ENCODE data around the gene GPR25.

Gene GPR25

GRCh38 chr1:200872446-200873115, at the start of gene GPR25:
TSS of gene GPR25 (plus strand) at chr1:200872981. CDS start at chr1:200873038, 57 bp downstream.
- DNase-seq (ENCODE audit: low read depth in 2 of 2) = no peak

- no peak for DNase-seq (ENCODE audit: low read depth in 2 of 2)
Measured at GRCh38 chr1:200831091-200831490, 41.7 kb upstream of the GPR25 start.

- DNase-seq (ENCODE audit: low read depth in 2 of 2) = no peak
Measured at GRCh38 chr1:200834383-200834782, 38.4 kb upstream of the GPR25 start.

GRCh38 chr1:200836213-200836612, 36.6 kb upstream of the GPR25 start:
- DNase-seq (ENCODE audit: low read depth in 2 of 2) = no peak

GRCh38 chr1:200837931-200838571, 34.7 kb upstream of the GPR25 start:
- DNase-seq (ENCODE audit: low read depth in 2 of 2) = no peak

- DNase-seq (ENCODE audit: low read depth in 2 of 2) = no peak
Measured at GRCh38 chr1:200838676-200839445, 33.9 kb upstream of the GPR25 start.

GRCh38 chr1:200845360-200845759, 27.4 kb upstream of the GPR25 start:
- no peak for DNase-seq (ENCODE audit: low read depth in 2 of 2)

- no peak for DNase-seq (ENCODE audit: low read depth in 2 of 2)
Measured at GRCh38 chr1:200846398-200846797, 26.4 kb upstream of the GPR25 start.

GRCh38 chr1:200849430-200849829, 23.4 kb upstream of the GPR25 start:
- no peak for DNase-seq (ENCODE audit: low read depth in 2 of 2)

GRCh38 chr1:200850554-200850953, 22.2 kb upstream of the GPR25 start:
- no peak for DNase-seq (ENCODE audit: low read depth in 2 of 2)

- no peak for DNase-seq (ENCODE audit: low read depth in 2 of 2)
Measured at GRCh38 chr1:200856716-200857357, 15.9 kb upstream of the GPR25 start.

GRCh38 chr1:200857804-200858203, 15.0 kb upstream of the GPR25 start:
- DNase-seq (ENCODE audit: low read depth in 2 of 2) = no peak

- DNase-seq (ENCODE audit: low read depth in 2 of 2) = no peak
Measured at GRCh38 chr1:200861937-200862647, 10.7 kb upstream of the GPR25 start.

- no peak for DNase-seq (ENCODE audit: low read depth in 2 of 2)
Measured at GRCh38 chr1:200862713-200863415, 9.9 kb upstream of the GPR25 start.

- no peak for DNase-seq (ENCODE audit: low read depth in 2 of 2)
Measured at GRCh38 chr1:200866116-200866515, 6.7 kb upstream of the GPR25 start.

- DNase-seq (ENCODE audit: low read depth in 2 of 2) = no peak
Measured at GRCh38 chr1:200866521-200866920, 6.3 kb upstream of the GPR25 start.

GRCh38 chr1:200867018-200867811, 5.6 kb upstream of the GPR25 start:
- no peak for DNase-seq (ENCODE audit: low read depth in 2 of 2)

GRCh38 chr1:200869376-200869752, 3.4 kb upstream of the GPR25 start:
- DNase-seq (ENCODE audit: low read depth in 2 of 2) = no peak

- DNase-seq (ENCODE audit: low read depth in 2 of 2) = no peak
Measured at GRCh38 chr1:200869753-200870391, 2.9 kb upstream of the GPR25 start.
